HL-60 (cell line): ENCODE measurements around the gene MAF.

Experiments used
- CTCF ChIP-seq: IDR thresholded peaks from one replicate; pipeline ENCODE4 v1.5.1; 2011; ENCODE audit warnings: low read length, control low read depth, inconsistent platforms; ENCODE audit not compliant: insufficient read depth
- POLR2AphosphoS5 ChIP-seq: IDR thresholded peaks from 2 replicates; pipeline ENCODE4 v1.6.1; 2012; ENCODE audit warnings: low read depth

GRCh38 chr16:79571065-79571902 is 29.3 kb downstream of the MAF start:
- TF ChIP-seq CTCF (no peak), POLR2AphosphoS5 (no peak)
